ENCODE data around the gene UBXN6. TPM values are rescaled to one million over a fixed set of nuclear protein-coding genes. Genes with fewer than 3 reads are reported as not detected.
A peak's percentile ranks its signal among the peaks of the same experiment; 100 is the strongest.

UBXN6 gene
- total and polyA plus RNA-seq, 2 experiments from 2014 or later, result 19.1 to 21.6 TPM

GRCh38 chr19:4447327-4448146 lies 10.1 kb downstream of the UBXN6 start:
- Mint-ChIP-seq H3K4me3 (no peak overlapping the region), H3K27ac (no peak overlapping the region), H3K9me3 (no peaks in the 10 kb centered on the region; the same call in 1 of the 3 replicates), H3K27me3 (ENCODE audit: insufficient read depth, low read depth, poor library complexity) (peaks cover 44% of the 10 kb centered on the region), H3K4me1 (peaks cover 7% of the 10 kb centered on the region; the same call in 2 of the 3 replicates), H3K36me3 (ENCODE audit: low read depth) (peaks cover 50% of the 10 kb centered on the region)
- no peaks in the 10 kb centered on the region for H3K9me2 ChIP-seq (ENCODE audit: insufficient read depth)
- DNase-seq (ENCODE audit: low spot score), result no peak
- H2AFZ ChIP-seq, result no peak overlapping the region
- no peak overlapping the region for H3K4me3 ChIP-seq
- peak; percentile 46; the same call in 1 of the 2 replicates for TF ChIP-seq POLR2AphosphoS5 (IDR thresholded peaks at IDR 0.05; ENCODE audit: low read depth)
- TF ChIP-seq CTCF (conservative IDR thresholded peaks at IDR 0.05; ENCODE audit: low read depth in 2 of 2), result peak; percentile 10 to 12; a peak in 1 of 4 replicates
- TF ChIP-seq ZNF462 (CRISPR knock-in tag; IDR thresholded peaks at IDR 0.05), result no peak
- no peak overlapping the region for H3K4me2 ChIP-seq
- H3K27me3 ChIP-seq (ENCODE audit: insufficient read depth), result no peaks in the 10 kb centered on the region
- ATAC-seq, result no peak
- no peaks in the 10 kb centered on the region for H3K4me1 ChIP-seq (ENCODE audit: insufficient read depth)
- peaks cover 21% of the 10 kb centered on the region; the same call in 1 of the 2 replicates for H3F3A ChIP-seq (replicated peaks; ENCODE audit: low read depth)
- no peak overlapping the region for H3K27ac ChIP-seq (ENCODE audit: low read depth)
- H3K79me2 ChIP-seq (replicated peaks; ENCODE audit: insufficient read depth), result no peaks in the 10 kb centered on the region
- H4K20me1 ChIP-seq (replicated peaks; ENCODE audit: insufficient read depth), result peaks cover 9% of the 10 kb centered on the region
- H3K36me3 ChIP-seq (ENCODE audit: insufficient read depth), result no peaks in the 10 kb centered on the region
